Peyer's patch (tissue), 4 donors: ENCODE measurements around the gene IFI27.

ENCODE experiments used
- POLR2A ChIP-seq, 2 donors: fragments of 450-650 bp; IDR thresholded peaks; one replicate each; pipeline ENCODE4 v1.5.1; 2017; ENCODE audit warnings: antibody characterized with exemption in 2 of 2, mild to moderate bottlenecking in 2 of 2, moderate library complexity in 2 of 2
- TF ChIP-seq, protein P1 (sequence below), 6 experiments: fragments of 450-650 bp in 4 of 6; fragments of 200-600 bp in 2 of 6; sonication (generic) in 1 of 6; IDR thresholded peaks; one replicate each; pipeline ENCODE4 v1.5.1; 2017 to 2019; ENCODE audit warnings: antibody characterized with exemption in 6 of 6, mild to moderate bottlenecking in 3 of 6, moderate library complexity in 1 of 6

DNA sequence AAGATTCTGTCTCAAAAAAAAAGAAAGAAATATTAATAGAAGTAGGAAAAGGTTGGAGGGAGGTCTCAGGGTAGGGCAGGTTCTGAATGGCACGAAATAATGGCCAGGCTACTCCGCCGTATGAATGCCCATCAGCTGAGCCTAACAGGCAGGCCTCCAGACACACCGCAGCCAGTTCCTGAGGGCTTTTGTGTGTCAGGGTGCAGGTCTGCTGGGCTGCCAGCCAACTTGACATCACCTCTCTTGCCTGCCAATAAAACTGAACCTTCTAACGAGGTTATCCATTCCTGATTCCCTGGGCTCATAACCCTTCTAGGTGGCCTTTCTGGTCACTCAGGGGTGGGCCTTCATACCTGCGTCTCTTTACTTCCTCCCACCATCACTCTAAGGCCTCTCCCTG lies 3.0 kb downstream of the IFI27 start:
- TF ChIP-seq, protein P1, sequence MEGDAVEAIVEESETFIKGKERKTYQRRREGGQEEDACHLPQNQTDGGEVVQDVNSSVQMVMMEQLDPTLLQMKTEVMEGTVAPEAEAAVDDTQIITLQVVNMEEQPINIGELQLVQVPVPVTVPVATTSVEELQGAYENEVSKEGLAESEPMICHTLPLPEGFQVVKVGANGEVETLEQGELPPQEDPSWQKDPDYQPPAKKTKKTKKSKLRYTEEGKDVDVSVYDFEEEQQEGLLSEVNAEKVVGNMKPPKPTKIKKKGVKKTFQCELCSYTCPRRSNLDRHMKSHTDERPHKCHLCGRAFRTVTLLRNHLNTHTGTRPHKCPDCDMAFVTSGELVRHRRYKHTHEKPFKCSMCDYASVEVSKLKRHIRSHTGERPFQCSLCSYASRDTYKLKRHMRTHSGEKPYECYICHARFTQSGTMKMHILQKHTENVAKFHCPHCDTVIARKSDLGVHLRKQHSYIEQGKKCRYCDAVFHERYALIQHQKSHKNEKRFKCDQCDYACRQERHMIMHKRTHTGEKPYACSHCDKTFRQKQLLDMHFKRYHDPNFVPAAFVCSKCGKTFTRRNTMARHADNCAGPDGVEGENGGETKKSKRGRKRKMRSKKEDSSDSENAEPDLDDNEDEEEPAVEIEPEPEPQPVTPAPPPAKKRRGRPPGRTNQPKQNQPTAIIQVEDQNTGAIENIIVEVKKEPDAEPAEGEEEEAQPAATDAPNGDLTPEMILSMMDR (IDR thresholded peaks at IDR 0.05) = no peak
- no peak for TF ChIP-seq POLR2A (IDR thresholded peaks at IDR 0.05)
